Measurements from ENCODE around the gene TMEM164.

TMEM164 gene

GRCh38 chrX:110042496-110042895, 39.6 kb downstream of the TMEM164 start:
- DNase-seq, result no peak

GRCh38 chrX:110043506-110043905, 40.6 kb downstream of the TMEM164 start:
- no peak for DNase-seq

GRCh38 chrX:110044346-110045249, 41.7 kb downstream of the TMEM164 start:
- no peak for DNase-seq

- no peak for DNase-seq
These were observed 42.5 kb downstream of the TMEM164 start for GRCh38 chrX:110045421-110045820.

- no peak for DNase-seq
These were observed 43.1 kb downstream of the TMEM164 start for GRCh38 chrX:110046001-110046400.

- no peak for DNase-seq
These were observed 44.1 kb downstream of the TMEM164 start for GRCh38 chrX:110046971-110047370.

- DNase-seq, result no peak
These were observed 46.2 kb downstream of the TMEM164 start for GRCh38 chrX:110049096-110049495.

- DNase-seq, result no peak
These were observed 47.5 kb downstream of the TMEM164 start for GRCh38 chrX:110050386-110050785.

- no peak for DNase-seq
These were observed 48.0 kb downstream of the TMEM164 start for GRCh38 chrX:110050901-110051300.

GRCh38 chrX:110051559-110051958, 48.6 kb downstream of the TMEM164 start:
- no peak for DNase-seq

- DNase-seq, result no peak
These were observed 49.4 kb downstream of the TMEM164 start for GRCh38 chrX:110052303-110052702.

- no peak for DNase-seq
These were observed 50.5 kb downstream of the TMEM164 start for GRCh38 chrX:110053453-110053852.

GRCh38 chrX:110055616-110056015, 52.7 kb downstream of the TMEM164 start:
- DNase-seq, result no peak

- no peak for DNase-seq
These were observed 53.5 kb downstream of the TMEM164 start for GRCh38 chrX:110056419-110056818.

- no peak for DNase-seq
These were observed 56.5 kb downstream of the TMEM164 start for GRCh38 chrX:110059410-110059809.

GRCh38 chrX:110060317-110060716, 57.4 kb downstream of the TMEM164 start:
- no peak for DNase-seq

GRCh38 chrX:110060846-110061537, 58.1 kb downstream of the TMEM164 start:
- no peak for DNase-seq

- no peak for DNase-seq
These were observed 60.0 kb downstream of the TMEM164 start for GRCh38 chrX:110062919-110063318.

- DNase-seq, result no peak
These were observed 63.7 kb downstream of the TMEM164 start for GRCh38 chrX:110066488-110067225.

GRCh38 chrX:110070970-110071369, 68.1 kb downstream of the TMEM164 start:
- DNase-seq, result no peak

- DNase-seq, result no peak
These were observed 78.4 kb downstream of the TMEM164 start for GRCh38 chrX:110081320-110081719.

GRCh38 chrX:110081740-110082139, 78.8 kb downstream of the TMEM164 start:
- DNase-seq, result no peak

GRCh38 chrX:110082161-110082560, 79.2 kb downstream of the TMEM164 start:
- DNase-seq, result no peak

Measured in stimulated activated CD4-positive, alpha-beta T cell treated with anti-CD3 and anti-CD28 coated beads, Interleukin-12 subunit alpha, Interleukin-12 subunit beta, amount 100 ng/mL, for 4 hours (primary cell).